Stimulated activated CD8-positive, alpha-beta memory T cell treated with anti-CD3 and anti-CD28 coated beads, Interleukin-15, amount 100 ng/mL, for 4 hours (primary cell): ENCODE data around the gene ATG13.
"Not testable (repeated sequence)": the region's sequence is repeated elsewhere in the genome, so short reads cannot be mapped to it uniquely, and the experiment has no call there.

Experiments
- DNase-seq, 2 donors: peaks; one replicate each; pipeline ENCODE4 v3.0.0-alpha.2; 2020; ENCODE audit warnings: low read depth in 2 of 2

Gene ATG13

DNA sequence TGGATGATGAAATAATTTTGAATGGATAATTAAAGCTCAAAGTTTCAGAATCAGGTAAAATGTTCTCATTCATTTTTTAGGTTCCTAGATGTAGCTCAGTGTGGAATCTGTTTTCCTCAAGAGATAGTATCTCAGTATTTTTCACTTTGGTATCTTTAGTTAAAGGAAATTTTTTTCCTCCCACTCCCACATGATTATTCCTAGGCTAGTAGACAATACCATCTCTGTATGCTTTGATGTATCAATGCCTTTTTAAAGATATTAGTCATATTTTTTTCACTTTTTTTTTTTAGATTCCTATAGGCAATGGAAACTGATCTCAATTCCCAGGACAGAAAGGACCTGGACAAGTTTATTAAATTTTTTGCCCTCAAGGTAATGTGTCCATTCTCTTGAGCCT, 26.6 kb downstream of the ATG13 start:
- DNase-seq: no peak

- DNase-seq: no peak
Observed at GRCh38 chr11:46649180-46649738, 31.9 kb downstream of the ATG13 start.

DNA sequence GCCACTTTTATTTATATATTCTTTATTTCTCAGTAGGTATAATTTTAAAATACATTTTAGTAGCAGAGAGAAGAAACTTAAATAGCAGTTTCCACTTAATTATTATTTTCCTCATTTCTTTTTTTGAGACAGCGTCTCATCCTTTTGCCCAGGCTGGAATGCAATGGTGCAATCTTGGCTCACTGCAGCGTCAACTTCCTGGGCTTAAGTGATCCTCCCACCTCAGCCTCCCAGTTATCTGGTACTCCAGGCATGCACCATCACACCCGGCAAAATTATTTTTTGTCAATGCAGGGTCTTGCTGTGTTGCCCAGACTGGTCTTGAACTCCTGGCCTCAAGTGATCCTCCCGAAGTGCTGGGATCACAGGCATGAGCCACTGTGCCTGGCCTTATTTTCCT, 38.3 kb downstream of the ATG13 start:
- no peak for DNase-seq

DNA sequence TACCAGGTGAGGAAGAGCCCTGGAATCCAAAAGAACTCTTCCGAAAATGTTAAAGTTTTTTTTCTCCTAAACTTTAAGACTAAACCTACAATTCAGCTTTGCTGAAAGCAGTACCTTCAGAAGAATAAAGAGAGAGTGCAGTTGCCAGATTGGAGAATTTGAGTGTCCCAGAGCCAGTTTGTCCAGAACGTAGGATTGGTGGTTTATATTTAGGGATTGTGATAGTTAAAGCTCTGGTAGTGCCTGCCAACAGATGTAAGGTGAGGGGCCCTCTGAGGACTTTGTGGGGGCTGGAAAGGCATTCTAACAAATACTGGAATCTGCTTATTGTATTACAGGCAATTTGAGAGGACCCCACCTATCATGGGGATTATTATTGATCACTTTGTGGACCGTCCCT, 39.8 kb downstream of the ATG13 start:
- no peak for DNase-seq

DNA sequence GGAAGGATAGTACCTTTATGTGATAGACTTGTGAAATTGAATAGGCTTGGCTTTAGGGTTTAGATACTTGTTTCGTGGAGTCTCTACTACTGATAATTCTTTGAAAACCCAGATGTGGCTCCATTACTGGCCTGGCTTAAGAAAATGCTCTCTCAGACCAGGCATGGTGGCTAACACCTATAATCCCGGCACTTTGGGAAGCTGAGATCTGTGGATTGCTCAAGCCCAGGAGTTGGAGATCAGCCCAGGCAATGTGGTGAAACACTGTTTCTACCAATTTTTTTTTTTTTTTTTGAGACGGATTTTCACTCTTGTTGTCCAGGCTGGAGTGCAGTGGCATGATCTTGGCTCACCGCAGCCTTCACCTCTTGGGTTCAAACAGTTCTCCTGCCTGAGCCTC, 40.9 kb downstream of the ATG13 start:
- DNase-seq: no peak

- DNase-seq: no peak
Observed at GRCh38 chr11:46659908-46660307, 42.6 kb downstream of the ATG13 start.

DNA sequence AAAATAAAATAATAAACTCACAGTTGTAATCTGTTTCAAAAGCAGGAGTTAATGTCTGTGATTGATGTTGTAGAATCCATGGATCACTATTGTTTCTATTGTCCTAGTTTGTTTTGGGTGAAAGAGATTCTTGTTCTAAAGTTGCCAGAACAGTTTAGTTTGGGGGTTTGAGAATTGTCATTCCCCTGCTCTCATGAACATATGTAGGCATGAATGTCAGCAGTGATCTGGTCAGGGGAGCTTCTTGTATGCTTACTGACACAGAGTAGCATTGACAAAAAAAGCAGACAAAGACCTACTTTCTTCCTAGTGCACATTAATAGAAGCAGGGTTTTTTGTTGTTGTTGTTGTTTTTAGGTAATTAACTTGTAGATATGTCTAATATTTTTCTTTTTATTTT, 44.5 kb downstream of the ATG13 start:
- no peak for DNase-seq

GRCh38 chr11:46662366-46662765, 45.0 kb downstream of the ATG13 start:
- no peak for DNase-seq

GRCh38 chr11:46663277-46663940, 46.1 kb downstream of the ATG13 start:
- no peak for DNase-seq

DNA sequence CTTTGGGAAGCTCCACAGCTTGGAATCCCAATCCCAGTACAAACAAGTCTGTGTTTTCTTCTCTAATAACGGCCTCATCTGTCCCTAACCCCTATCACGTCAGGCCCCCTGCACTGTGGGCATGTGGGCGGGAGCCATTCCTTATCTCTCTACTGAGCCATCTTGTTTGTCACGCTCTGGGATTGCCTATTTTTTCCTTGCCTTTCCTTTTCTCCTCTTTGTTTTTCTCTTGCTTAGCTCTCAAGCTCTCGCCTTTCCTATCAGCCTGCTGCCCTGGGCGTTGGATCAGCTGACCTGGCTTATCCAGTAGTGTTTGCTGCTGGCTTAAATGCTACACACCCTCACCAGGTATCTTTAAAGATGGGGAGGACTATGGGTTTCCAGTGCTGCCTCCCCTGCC, 47.3 kb downstream of the ATG13 start:
- no peak for DNase-seq

- DNase-seq: no peak
Observed at GRCh38 chr11:46665356-46665755, 48.0 kb downstream of the ATG13 start.

- no peak for DNase-seq
Observed at GRCh38 chr11:46666516-46666915, 49.2 kb downstream of the ATG13 start.

DNA sequence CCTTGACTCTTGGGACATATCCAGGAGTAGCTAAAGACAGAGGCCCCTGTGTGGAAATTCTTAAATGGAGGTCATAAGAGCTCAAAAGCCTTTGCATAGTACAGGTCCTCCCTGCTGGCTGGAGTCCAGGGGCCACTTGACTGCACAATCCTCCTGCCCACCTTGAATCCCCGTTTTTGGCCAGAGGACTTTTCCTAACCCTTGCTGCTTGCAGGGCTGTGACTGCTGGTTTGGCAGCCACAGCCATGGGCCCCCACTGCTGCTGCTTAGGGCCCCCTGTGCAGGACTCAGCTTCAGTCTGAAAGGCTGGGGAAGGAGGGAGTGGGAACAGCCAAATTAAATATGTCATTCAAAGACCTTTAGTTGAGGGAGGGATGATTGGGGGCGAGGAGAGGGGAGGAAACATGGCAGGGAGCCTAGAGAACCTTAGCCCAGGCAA, 49.7 kb downstream of the ATG13 start:
- DNase-seq: no peak

- no peak for DNase-seq
Observed at GRCh38 chr11:46668480-46669085, 51.2 kb downstream of the ATG13 start.

DNA sequence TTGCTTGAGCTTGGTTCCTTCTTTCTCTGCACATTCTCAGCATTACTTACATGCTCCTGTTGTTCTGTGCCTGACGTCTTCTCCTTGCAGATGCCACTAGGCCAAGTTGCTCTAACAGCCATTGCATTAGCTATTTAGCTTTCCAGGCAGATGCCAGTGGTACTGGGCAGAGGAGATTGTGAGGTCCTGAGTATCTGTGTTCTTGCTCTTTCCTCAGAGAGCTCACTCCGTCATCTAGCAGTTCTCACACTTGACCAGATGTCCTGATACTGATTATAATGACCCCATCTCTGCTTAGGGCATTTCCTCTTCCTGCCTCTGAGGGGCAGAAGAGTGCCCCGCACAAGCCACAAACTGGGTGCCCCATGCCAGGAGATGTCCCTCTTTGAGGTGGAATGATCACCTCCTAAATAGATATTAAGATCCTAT, 52.4 kb downstream of the ATG13 start:
- no peak for DNase-seq

DNA sequence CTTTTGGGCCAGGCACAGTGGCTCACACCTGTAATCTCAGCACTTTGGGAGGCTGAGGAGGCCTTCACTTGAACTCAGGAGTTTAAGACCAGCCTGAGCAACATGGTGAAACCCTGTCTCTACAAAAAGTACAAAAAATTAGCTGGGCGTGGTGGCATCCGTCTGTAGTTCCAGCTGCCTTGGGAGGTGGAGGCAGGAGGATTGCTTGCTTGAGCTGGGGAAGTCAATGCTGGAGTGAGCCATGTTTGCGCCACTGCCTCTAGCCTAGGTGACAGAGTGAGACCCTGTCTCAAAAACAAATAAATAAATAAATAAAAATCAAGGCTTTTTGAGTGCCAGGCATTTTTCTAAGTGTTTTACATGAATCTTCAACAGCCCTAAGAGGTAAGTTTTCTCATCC, 53.2 kb downstream of the ATG13 start:
- not testable (repeated sequence) for DNase-seq

DNA sequence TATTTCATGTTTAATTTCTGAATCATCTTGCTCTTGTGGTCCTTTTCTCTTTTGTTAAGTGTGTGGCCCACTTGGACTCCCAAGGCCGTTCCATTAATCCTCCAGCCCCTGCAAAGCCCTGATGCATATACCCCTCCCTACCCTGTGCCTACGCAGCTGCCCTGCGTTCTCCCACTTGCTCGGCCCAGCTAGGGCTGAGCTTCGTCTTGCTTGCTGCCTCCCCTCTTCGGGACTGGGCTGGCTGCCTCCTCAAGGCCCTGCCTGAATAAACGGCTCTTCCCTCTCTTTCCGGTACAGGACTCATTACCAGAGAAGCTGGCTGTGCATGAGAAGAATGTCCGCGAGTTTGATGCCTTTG, 54.6 kb downstream of the ATG13 start:
- DNase-seq: no peak

GRCh38 chr11:46672381-46672839, 55.1 kb downstream of the ATG13 start:
- DNase-seq: no peak

- no peak for DNase-seq
Observed at GRCh38 chr11:46673713-46674462, 56.5 kb downstream of the ATG13 start.

DNA sequence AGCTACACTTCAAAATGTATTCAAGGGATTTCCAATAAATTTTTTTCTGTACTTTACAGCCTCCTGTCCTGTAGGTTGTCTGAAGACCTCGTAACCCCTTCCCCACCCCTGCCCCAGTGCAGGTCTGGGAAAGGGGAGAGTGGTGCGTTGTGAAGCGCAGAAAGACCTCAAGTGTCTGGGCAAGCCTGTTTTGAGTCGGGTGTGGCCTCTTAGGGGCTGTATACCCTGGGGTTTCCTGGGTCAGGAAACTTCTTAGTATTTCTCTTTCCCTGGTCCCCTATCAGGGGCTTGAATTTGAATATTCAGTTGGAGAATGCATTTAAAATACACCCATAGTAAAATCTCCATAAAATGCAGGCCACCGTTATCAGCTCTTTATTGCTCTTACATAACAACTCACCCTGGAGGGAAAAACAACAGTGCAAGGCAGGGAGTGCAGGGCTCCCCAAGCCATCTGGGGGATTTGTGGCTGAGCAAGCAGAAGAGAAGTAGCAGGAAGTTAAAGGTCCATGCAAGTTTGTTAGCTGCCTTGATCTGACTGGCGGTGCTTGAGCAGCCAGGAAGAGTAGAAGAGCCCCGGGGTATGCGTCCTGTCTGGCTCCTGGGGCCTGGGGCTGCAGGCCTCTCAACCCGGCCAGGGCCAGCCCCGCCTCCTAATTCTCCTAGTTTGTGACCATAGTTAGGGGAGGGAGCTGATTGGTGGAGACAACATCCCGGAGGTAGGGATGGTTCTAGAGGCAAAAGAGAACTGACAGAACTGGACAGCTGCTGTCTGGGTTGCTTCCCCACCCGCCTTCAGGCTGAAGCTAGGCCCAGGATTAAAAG, 57.3 kb downstream of the ATG13 start:
- no peak for DNase-seq

- DNase-seq: no peak
Observed at GRCh38 chr11:46675288-46675851, 58.0 kb downstream of the ATG13 start.
